ENCODE results near the gene PPIL1.

GRCh38 chr6:36886950-36887618, 12.5 kb upstream of the PPIL1 start:
- TF ChIP-seq RAD21 (conservative IDR thresholded peaks at IDR 0.05) (no peak), EZH2 (IDR thresholded peaks at IDR 0.05; ENCODE audit: borderline replicate concordance, insufficient read depth, low read length, poor library complexity, severe bottlenecking) (no peak), REST (IDR thresholded peaks at IDR 0.05; ENCODE audit: borderline replicate concordance) (no peak), MXI1 (conservative IDR thresholded peaks at IDR 0.05; ENCODE audit: poor library complexity, severe bottlenecking) (no peak), POLR2AphosphoS5 (IDR thresholded peaks at IDR 0.05) (no peak), SMC3 (conservative IDR thresholded peaks at IDR 0.05; ENCODE audit: poor library complexity) (no peak), EP300 (conservative IDR thresholded peaks at IDR 0.05; ENCODE audit: poor library complexity, severe bottlenecking) (no peak), TAF1 (IDR thresholded peaks at IDR 0.05; ENCODE audit: low read depth) (no peak)
- TF ChIP-seq, protein P1, sequence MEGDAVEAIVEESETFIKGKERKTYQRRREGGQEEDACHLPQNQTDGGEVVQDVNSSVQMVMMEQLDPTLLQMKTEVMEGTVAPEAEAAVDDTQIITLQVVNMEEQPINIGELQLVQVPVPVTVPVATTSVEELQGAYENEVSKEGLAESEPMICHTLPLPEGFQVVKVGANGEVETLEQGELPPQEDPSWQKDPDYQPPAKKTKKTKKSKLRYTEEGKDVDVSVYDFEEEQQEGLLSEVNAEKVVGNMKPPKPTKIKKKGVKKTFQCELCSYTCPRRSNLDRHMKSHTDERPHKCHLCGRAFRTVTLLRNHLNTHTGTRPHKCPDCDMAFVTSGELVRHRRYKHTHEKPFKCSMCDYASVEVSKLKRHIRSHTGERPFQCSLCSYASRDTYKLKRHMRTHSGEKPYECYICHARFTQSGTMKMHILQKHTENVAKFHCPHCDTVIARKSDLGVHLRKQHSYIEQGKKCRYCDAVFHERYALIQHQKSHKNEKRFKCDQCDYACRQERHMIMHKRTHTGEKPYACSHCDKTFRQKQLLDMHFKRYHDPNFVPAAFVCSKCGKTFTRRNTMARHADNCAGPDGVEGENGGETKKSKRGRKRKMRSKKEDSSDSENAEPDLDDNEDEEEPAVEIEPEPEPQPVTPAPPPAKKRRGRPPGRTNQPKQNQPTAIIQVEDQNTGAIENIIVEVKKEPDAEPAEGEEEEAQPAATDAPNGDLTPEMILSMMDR (IDR thresholded peaks at IDR 0.05; ENCODE audit: poor library complexity, severe bottlenecking) = no peak

All from neural cell (in vitro differentiated cells).